ENCODE data around the gene CHCHD2. TPM values are rescaled to one million over a fixed set of nuclear protein-coding genes. Genes with fewer than 3 reads are reported as not detected.
"Not testable (repeated sequence)": the region's sequence is repeated elsewhere in the genome, so short reads cannot be mapped to it uniquely, and the experiment has no call there.

The CHCHD2 gene
- total RNA-seq (2014; rRNA removed; shearing (Covaris generic)), result 613 and 738 TPM in 2 replicates

- H3K9me3 ChIP-seq (replicated peaks), result no peaks in the 10 kb centered on the region
- H3K27ac ChIP-seq, result peak within 1 kb of the TSS; percentile 86
- H3K4me1 ChIP-seq (replicated peaks), result peaks cover 6% of the 10 kb centered on the region; the same call in 1 of the 2 replicates
- peak within 1 kb of the TSS; percentile 74 for H3K4me3 ChIP-seq
- peak; percentile 93 to 98 for DNase-seq (ENCODE audit: low read depth in 1 of 2, low spot score in 2 of 2)
- H3K27me3 ChIP-seq (replicated peaks), result no peaks in the 10 kb centered on the region
- H3K36me3 ChIP-seq, result peaks cover 44% of the 10 kb centered on the region
These were observed at the start of gene CHCHD2 for GRCh38 chr7:56106108-56107073. TSS of gene CHCHD2 (minus strand) at chr7:56106476. CDS start at chr7:56106413, 63 bp downstream.

- H3K4me3 ChIP-seq, result not testable (repeated sequence)
These were observed 24.8 kb upstream of the CHCHD2 start for GRCh38 chr7:56131062-56131461.

GRCh38 chr7:56127241-56127975, 21.1 kb upstream of the CHCHD2 start:
- Histone ChIP-seq H3K36me3 (no peaks in the 10 kb centered on the region), H3K27ac (no peak overlapping the region), H3K9me3 (replicated peaks) (no peaks in the 10 kb centered on the region), H3K27me3 (replicated peaks) (no peaks in the 10 kb centered on the region), H3K4me3 (no peak overlapping the region), H3K4me1 (replicated peaks) (no peaks in the 10 kb centered on the region)
- DNase-seq (ENCODE audit: low read depth in 1 of 2, low spot score in 2 of 2), result no peak

More at GRCh38 chr7:56131062-56131461, 24.8 kb upstream of the CHCHD2 start:
- H3K9me3 ChIP-seq (replicated peaks); H3K4me1 ChIP-seq (replicated peaks); H3K36me3 ChIP-seq; H3K27ac ChIP-seq; DNase-seq (ENCODE audit: low read depth in 1 of 2, low spot score in 2 of 2); H3K27me3 ChIP-seq (replicated peaks): not testable (repeated sequence)

- Histone ChIP-seq H3K36me3 (no peaks in the 10 kb centered on the region), H3K27ac (no peak overlapping the region), H3K4me3 (no peak overlapping the region), H3K9me3 (replicated peaks) (no peaks in the 10 kb centered on the region), H3K27me3 (replicated peaks) (no peaks in the 10 kb centered on the region), H3K4me1 (replicated peaks) (no peaks in the 10 kb centered on the region)
- DNase-seq (ENCODE audit: low read depth in 1 of 2, low spot score in 2 of 2), result no peak
These were observed 19.6 kb upstream of the CHCHD2 start for GRCh38 chr7:56125831-56126230.

- DNase-seq (ENCODE audit: low read depth in 1 of 2, low spot score in 2 of 2), result no peak
- H3K27ac ChIP-seq, result no peak overlapping the region
- no peak overlapping the region for H3K4me3 ChIP-seq
These were observed 18.7 kb upstream of the CHCHD2 start for GRCh38 chr7:56124981-56125380.

GRCh38 chr7:56121440-56121839, 15.2 kb upstream of the CHCHD2 start:
- Histone ChIP-seq H3K4me1 (replicated peaks) (no peaks in the 10 kb centered on the region), H3K27ac (no peak overlapping the region), H3K36me3 (no peaks in the 10 kb centered on the region), H3K27me3 (replicated peaks) (no peaks in the 10 kb centered on the region), H3K9me3 (replicated peaks) (no peaks in the 10 kb centered on the region), H3K4me3 (no peak overlapping the region)
- DNase-seq (ENCODE audit: low read depth in 1 of 2, low spot score in 2 of 2), result no peak

More at GRCh38 chr7:56124981-56125380, 18.7 kb upstream of the CHCHD2 start:
- Histone ChIP-seq H3K36me3 (no peaks in the 10 kb centered on the region), H3K27me3 (replicated peaks) (no peaks in the 10 kb centered on the region), H3K4me1 (replicated peaks) (no peaks in the 10 kb centered on the region), H3K9me3 (replicated peaks) (no peaks in the 10 kb centered on the region)

- no peaks in the 10 kb centered on the region for H3K4me1 ChIP-seq (replicated peaks)
- no peaks in the 10 kb centered on the region for H3K36me3 ChIP-seq
- no peak within 1 kb of the TSS for H3K4me3 ChIP-seq
- no peak for DNase-seq (ENCODE audit: low read depth in 1 of 2, low spot score in 2 of 2)
- no peak within 1 kb of the TSS for H3K27ac ChIP-seq
- H3K27me3 ChIP-seq (replicated peaks), result no peaks in the 10 kb centered on the region
- no peaks in the 10 kb centered on the region for H3K9me3 ChIP-seq (replicated peaks)
These were observed 9.7 kb upstream of the CHCHD2 start, which contains the start of gene NUPR2 for GRCh38 chr7:56115852-56116538. TSS of gene NUPR2 (minus strand) at chr7:56116417. CDS start at chr7:56116314, 103 bp downstream.

- not testable (repeated sequence) for H3K27ac ChIP-seq; DNase-seq (ENCODE audit: low read depth in 1 of 2, low spot score in 2 of 2); H3K36me3 ChIP-seq; H3K4me3 ChIP-seq; H3K4me1 ChIP-seq (replicated peaks); H3K27me3 ChIP-seq (replicated peaks); H3K9me3 ChIP-seq (replicated peaks)
These were observed 6.0 kb upstream of the CHCHD2 start for GRCh38 chr7:56112244-56112643.

GRCh38 chr7:56110611-56111010, 4.3 kb upstream of the CHCHD2 start:
- no peak for DNase-seq (ENCODE audit: low read depth in 1 of 2, low spot score in 2 of 2)
- no peak overlapping the region for H3K4me3 ChIP-seq
- no peak overlapping the region for H3K27ac ChIP-seq
- no peaks in the 10 kb centered on the region for H3K27me3 ChIP-seq (replicated peaks)
- no peaks in the 10 kb centered on the region for H3K9me3 ChIP-seq (replicated peaks)
- H3K4me1 ChIP-seq (replicated peaks), result no peaks in the 10 kb centered on the region; the same call in 1 of the 2 replicates
- peaks cover 5% of the 10 kb centered on the region; the same call in 1 of the 2 replicates for H3K36me3 ChIP-seq

- H3K27me3 ChIP-seq (replicated peaks), result no peaks in the 10 kb centered on the region
- H3K4me1 ChIP-seq (replicated peaks), result peaks cover 6% of the 10 kb centered on the region; the same call in 1 of the 2 replicates
- H3K36me3 ChIP-seq, result peaks cover 29% of the 10 kb centered on the region
- no peak overlapping the region for H3K27ac ChIP-seq
- H3K4me3 ChIP-seq, result no peak overlapping the region
- DNase-seq (ENCODE audit: low read depth in 1 of 2, low spot score in 2 of 2), result no peak
- H3K9me3 ChIP-seq (replicated peaks), result no peaks in the 10 kb centered on the region
These were observed 1.6 kb upstream of the CHCHD2 start for GRCh38 chr7:56107954-56108258.

GRCh38 chr7:56105508-56105907, 768 bp downstream of the CHCHD2 start:
- Histone ChIP-seq H3K4me1 (replicated peaks) (peaks cover 6% of the 10 kb centered on the region; the same call in 1 of the 2 replicates), H3K27me3 (replicated peaks) (no peaks in the 10 kb centered on the region), H3K4me3 (peak overlapping the region; percentile 74), H3K27ac (peak overlapping the region; percentile 86), H3K36me3 (peaks cover 53% of the 10 kb centered on the region), H3K9me3 (replicated peaks) (no peaks in the 10 kb centered on the region)
- peak in 1 of 2 experiments; percentile 47 for DNase-seq (ENCODE audit: low read depth in 1 of 2, low spot score in 2 of 2)

GRCh38 chr7:56104138-56104537, 2.1 kb downstream of the CHCHD2 start:
- peaks cover 67% of the 10 kb centered on the region for H3K36me3 ChIP-seq

GRCh38 chr7:56099653-56100052, 6.6 kb downstream of the CHCHD2 start:
- H3K9me3 ChIP-seq (replicated peaks), result no peaks in the 10 kb centered on the region
- no peak for DNase-seq (ENCODE audit: low read depth in 1 of 2, low spot score in 2 of 2)
- no peaks in the 10 kb centered on the region for H3K27me3 ChIP-seq (replicated peaks)
- peaks cover 4% of the 10 kb centered on the region for H3K4me1 ChIP-seq (replicated peaks)
- peaks cover 63% of the 10 kb centered on the region for H3K36me3 ChIP-seq
- H3K4me3 ChIP-seq, result no peak overlapping the region
- no peak overlapping the region for H3K27ac ChIP-seq

More at GRCh38 chr7:56104138-56104537, 2.1 kb downstream of the CHCHD2 start:
- H3K9me3 ChIP-seq (replicated peaks); H3K4me1 ChIP-seq (replicated peaks); H3K4me3 ChIP-seq; H3K27me3 ChIP-seq (replicated peaks); DNase-seq (ENCODE audit: low read depth in 1 of 2, low spot score in 2 of 2); H3K27ac ChIP-seq: not testable (repeated sequence)
